ENCODE measurements around the gene CTSW.

Gene CTSW

DNA sequence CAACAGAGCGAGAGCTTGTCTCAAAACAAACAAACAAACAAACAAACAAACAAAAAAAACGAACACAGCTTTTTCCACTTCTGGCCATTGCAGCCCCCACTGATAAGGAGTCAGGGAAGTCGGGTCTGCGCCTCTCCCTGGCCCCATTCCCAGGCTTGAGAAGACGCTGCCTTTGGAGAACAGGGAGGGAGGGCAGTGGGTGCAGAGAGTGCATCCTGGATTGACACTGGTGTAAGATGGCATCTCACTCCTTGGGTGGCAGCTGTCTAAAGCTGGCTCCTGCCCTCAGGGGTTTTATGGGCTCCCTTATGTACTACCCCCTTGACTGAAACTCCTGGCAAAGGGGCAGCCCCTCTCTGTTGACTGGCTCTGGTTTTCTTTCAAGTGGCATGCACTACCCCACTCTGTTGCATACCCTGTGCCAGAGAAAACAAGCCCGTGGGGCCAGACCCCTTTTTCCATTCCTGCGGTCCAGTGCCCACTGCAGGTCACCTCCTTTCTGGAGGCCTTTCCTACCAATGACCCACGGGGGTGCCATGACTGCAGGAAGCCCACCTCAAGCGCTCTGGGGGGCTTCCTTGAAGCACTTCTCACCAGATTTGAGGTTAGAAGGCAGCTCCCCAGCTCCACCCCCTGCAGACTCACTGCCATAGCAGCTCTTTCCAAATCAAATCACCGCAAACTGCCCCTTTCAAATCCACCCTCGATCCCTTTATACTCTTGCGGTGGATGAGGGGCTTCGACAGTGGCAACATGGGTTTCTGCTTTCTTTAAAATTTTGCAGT lies 52.3 kb downstream of the CTSW start:
- no peak for DNase-seq

DNA sequence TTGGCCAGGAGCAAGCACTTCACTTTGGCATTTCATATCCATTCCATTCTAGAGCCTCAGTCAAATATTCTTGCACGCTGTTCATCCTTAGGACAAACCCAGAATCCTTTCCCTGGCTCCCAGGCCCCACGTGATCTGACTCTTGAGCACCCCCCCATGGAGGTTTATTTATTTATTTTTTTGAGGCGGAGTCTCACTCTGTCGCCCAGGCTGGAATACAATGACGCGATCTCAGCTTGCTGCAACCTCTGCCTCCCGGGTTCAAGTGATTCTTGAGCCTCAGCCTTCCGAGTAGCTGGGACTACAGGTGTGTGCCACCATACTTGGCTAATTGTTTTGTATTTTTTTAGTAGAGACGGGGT lies 52.9 kb downstream of the CTSW start:
- peak in 1 of 3 experiments; percentile 30 for DNase-seq

Data from NCI-H1417 (cell line).